Prostate gland (tissue), 2 donors: ENCODE measurements around the gene TYR.
"Not testable (repeated sequence)": the region's sequence is repeated elsewhere in the genome, so short reads cannot be mapped to it uniquely, and the experiment has no call there.

Experiments used
- POLR2A ChIP-seq: fragments of 450-650 bp; IDR thresholded peaks from one replicate; pipeline ENCODE4 v1.6.1; 2016; ENCODE audit warnings: antibody characterized with exemption, mild to moderate bottlenecking
- TF ChIP-seq, protein P1 (sequence below), 4 experiments: fragments of 200-600 bp in 2 of 4; fragments of 450-650 bp in 2 of 4; sonication (generic) in 2 of 4; IDR thresholded peaks; 1 replicate in 3 of 4; 2 replicates in 1 of 4; pipeline ENCODE4 v1.5.1; 2016 to 2019; ENCODE audit warnings: antibody characterized with exemption in 4 of 4, mild to moderate bottlenecking in 2 of 4, moderate library complexity in 2 of 4

DNA sequence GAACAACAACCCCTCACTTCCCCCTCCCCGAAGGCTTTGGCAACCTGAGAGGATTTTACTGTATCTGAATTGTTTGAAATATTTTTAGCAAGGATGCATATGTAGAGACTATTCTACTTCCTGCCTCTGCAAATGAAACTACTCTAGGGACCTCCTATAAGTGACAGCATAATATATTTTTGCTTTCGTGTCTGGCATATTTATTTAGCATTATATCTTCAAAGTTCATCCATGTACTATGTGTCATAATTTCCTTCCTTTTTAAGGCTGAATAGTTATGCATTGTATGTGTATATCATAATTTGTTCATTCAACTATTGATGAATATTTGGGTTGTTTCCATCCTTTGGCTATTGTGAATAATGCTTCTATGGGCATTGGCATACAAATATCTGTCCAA is 160.4 kb downstream of the TYR start:
- TF ChIP-seq, protein P1, sequence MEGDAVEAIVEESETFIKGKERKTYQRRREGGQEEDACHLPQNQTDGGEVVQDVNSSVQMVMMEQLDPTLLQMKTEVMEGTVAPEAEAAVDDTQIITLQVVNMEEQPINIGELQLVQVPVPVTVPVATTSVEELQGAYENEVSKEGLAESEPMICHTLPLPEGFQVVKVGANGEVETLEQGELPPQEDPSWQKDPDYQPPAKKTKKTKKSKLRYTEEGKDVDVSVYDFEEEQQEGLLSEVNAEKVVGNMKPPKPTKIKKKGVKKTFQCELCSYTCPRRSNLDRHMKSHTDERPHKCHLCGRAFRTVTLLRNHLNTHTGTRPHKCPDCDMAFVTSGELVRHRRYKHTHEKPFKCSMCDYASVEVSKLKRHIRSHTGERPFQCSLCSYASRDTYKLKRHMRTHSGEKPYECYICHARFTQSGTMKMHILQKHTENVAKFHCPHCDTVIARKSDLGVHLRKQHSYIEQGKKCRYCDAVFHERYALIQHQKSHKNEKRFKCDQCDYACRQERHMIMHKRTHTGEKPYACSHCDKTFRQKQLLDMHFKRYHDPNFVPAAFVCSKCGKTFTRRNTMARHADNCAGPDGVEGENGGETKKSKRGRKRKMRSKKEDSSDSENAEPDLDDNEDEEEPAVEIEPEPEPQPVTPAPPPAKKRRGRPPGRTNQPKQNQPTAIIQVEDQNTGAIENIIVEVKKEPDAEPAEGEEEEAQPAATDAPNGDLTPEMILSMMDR (IDR thresholded peaks at IDR 0.05): not testable (repeated sequence)
- TF ChIP-seq POLR2A: not testable (repeated sequence)
